GM12865 (cell line): ENCODE results near the gene FMOD.
A peak's percentile ranks its signal among the peaks of the same experiment; 100 is the strongest.

Experiments
- DNase-seq: peaks from one replicate; pipeline ENCODE4 v3.0.0; 2010; ENCODE audit warnings: low read depth
- H3K4me3 ChIP-seq: 2 replicates; pipeline ENCODE4 v1.5.1; 2011; ENCODE audit warnings: mild to moderate bottlenecking, low read depth, low read length, control low read depth
- CTCF ChIP-seq: IDR thresholded peaks from 2 replicates; pipeline ENCODE4 v1.5.1; 2011; ENCODE audit warnings: low read length, control low read depth, low read depth, inconsistent platforms; ENCODE audit not compliant: insufficient read depth; ENCODE audit errors: missing control alignments

FMOD gene

GRCh38 chr1:203351037-203351625 is at the start of gene FMOD:
Gene FMOD, minus strand, starts transcription at chr1:203351122. Its CDS starts 2,852 bp downstream, at chr1:203348270.
- peak; percentile 18 for DNase-seq
- no peak for TF ChIP-seq CTCF
- H3K4me3 ChIP-seq, result no peak within 1 kb of the TSS

- H3K4me3 ChIP-seq, result no peak overlapping the region
- no peak for TF ChIP-seq CTCF
- DNase-seq, result no peak
Observed at GRCh38 chr1:203396595-203397194, 45.8 kb upstream of the FMOD start.

GRCh38 chr1:203395751-203396150 is 44.8 kb upstream of the FMOD start:
- no peak for DNase-seq
- no peak overlapping the region for H3K4me3 ChIP-seq

GRCh38 chr1:203390298-203390697 is 39.4 kb upstream of the FMOD start:
- no peak for DNase-seq
- TF ChIP-seq CTCF, result no peak
- H3K4me3 ChIP-seq, result no peak overlapping the region

More at GRCh38 chr1:203395751-203396150, 44.8 kb upstream of the FMOD start:
- no peak for TF ChIP-seq CTCF

DNA sequence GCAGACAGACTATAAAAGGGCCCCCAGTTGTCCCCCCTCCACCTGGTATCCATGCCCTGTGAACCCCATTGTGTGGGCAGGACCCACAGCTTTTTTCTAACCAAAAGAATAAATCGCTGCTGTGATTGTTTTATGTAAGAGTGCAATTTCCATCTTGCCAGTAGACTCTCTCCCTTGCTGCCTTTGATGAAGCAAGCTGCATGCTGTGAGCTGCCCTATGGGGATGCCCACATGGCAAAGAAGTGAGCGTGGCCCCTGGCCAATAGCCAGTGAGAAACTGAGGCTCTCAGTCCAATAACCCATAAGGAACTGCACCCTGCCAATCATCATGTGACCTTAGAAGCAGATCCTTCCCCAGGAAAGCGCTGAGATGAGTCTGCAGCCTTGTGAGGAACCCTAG is 37.8 kb upstream of the FMOD start:
- DNase-seq, result no peak
- no peak for TF ChIP-seq CTCF
- no peak overlapping the region for H3K4me3 ChIP-seq

DNA sequence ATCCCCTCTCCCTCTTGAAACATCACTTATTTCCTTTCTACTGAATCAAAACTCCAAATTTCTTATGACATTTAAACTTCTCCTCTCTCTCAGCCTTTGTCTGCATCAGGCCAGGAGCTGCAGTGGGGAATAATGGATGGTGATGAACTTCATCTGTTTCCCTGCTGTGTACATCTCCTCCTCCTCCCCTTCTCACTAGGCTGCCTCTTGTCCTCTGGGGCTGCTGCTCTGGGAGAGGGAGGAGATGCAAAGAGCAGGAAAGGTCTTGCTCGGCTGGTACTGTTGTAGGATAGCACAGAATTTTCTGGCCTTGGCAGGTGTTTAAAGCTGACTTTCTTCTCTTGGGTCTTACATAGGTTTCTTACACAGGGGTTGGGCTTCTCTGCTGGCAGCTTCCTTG is 31.1 kb upstream of the FMOD start:
- no peak for DNase-seq
- no peak for TF ChIP-seq CTCF
- H3K4me3 ChIP-seq, result no peak overlapping the region
